Heart left ventricle (tissue), 16 donors: ENCODE results near the gene FAM187B. TPM values are rescaled to one million over a fixed set of nuclear protein-coding genes. Genes with fewer than 3 reads are reported as not detected.
A peak's percentile ranks its signal among the peaks of the same experiment; 100 is the strongest.

Experiments
- ATAC-seq, 4 donors: fragments of 200-7000 bp; cut with Tn5 transposase; one replicate each; pipeline ENCODE4 v1.9.1; 2020 to 2022; ENCODE audit warnings: moderate library complexity in 4 of 4, mild to moderate bottlenecking in 3 of 4, moderate number of reproducible peaks in 1 of 4
- DNase-seq, 5 donors: peaks; one replicate each; pipeline ENCODE4 v3.0.0-alpha.2; 2020
- H3K27ac ChIP-seq, 12 donors: fragments of 200-600 bp; sonication (generic) in 4 of 12; one replicate each; pipeline versions ENCODE4 v1.5.0 to v1.8.0; 2016 to 2022; ENCODE audit warnings: mild to moderate bottlenecking in 2 of 12
- H3K27me3 ChIP-seq, 9 donors: fragments of 200-600 bp; sonication (generic) in 2 of 9; one replicate each; pipeline versions ENCODE4 v1.5.1 to v1.8.0; 2016 to 2022; ENCODE audit warnings: mild to moderate bottlenecking in 3 of 9
- H3K36me3 ChIP-seq, 9 donors: fragments of 200-600 bp; sonication (generic) in 2 of 9; one replicate each; pipeline versions ENCODE4 v1.5.0 to v1.8.0; 2018 to 2022; ENCODE audit warnings: mild to moderate bottlenecking in 2 of 9
- H3K4me1 ChIP-seq, 12 donors: fragments of 200-600 bp; sonication (generic) in 4 of 12; one replicate each; pipeline versions ENCODE4 v1.5.0 to v1.8.0; 2016 to 2022; ENCODE audit warnings: mild to moderate bottlenecking in 3 of 12
- H3K4me3 ChIP-seq, 12 donors: fragments of 200-600 bp; sonication (generic) in 4 of 12; one replicate each; pipeline versions ENCODE4 v1.5.0 to v1.8.0; 2017 to 2022; ENCODE audit warnings: mild to moderate bottlenecking in 9 of 12, moderate library complexity in 4 of 12
- H3K9me3 ChIP-seq, 12 donors: fragments of 200-600 bp; sonication (generic) in 4 of 12; one replicate each; pipeline versions ENCODE4 v1.5.0 to v1.8.0; 2016 to 2022; ENCODE audit warnings: mild to moderate bottlenecking in 1 of 12
- CTCF ChIP-seq, 12 donors: fragments of 200-600 bp; sonication (generic) in 4 of 12; IDR thresholded peaks; one replicate each; pipeline versions ENCODE4 v1.5.0 to v1.8.0; 2018 to 2022; ENCODE audit warnings: antibody characterized with exemption in 12 of 12, mild to moderate bottlenecking in 5 of 12
- POLR2A ChIP-seq, 2 donors: fragments of 450-650 bp; IDR thresholded peaks; one replicate each; pipeline ENCODE4 v1.6.1; 2017; ENCODE audit warnings: antibody characterized with exemption in 2 of 2, mild to moderate bottlenecking in 2 of 2, moderate library complexity in 2 of 2
- WGBS, 4 donors: extraction: QIAGEN DNeasy Blood & Tissue Kit in 2 of 4; methylation state at CpG; one replicate each; pipeline versions ENCODE4 v1.1.5 to v1.1.7; 2013 to 2018; 5-methylcytosine and 5-hydroxymethylcytosine counted together
- intact Hi-C, 10 donors: fragments of 100-400 bp; cut with DNase I; formaldehyde crosslinking; loops; one replicate each; pipeline versions ENCODE4 v1.11.1 to v1.14.2; 2022
- polyA plus RNA-seq, 2 donors: library from polyadenylated mRNA; stranded (reverse); fragments of 200-250 nt; gene quantifications; one replicate each; pipeline ENCODE4 v1.2.3, GENCODE V29; 2013
- total RNA-seq, 9 donors: library from RNA; depleted of rRNA in 2 of 9; stranded (reverse); fragments of >200 nt in 2 of 9; fragmentation: NEBNext Ultra II Directional in 3 of 9; extraction: Animal tissue kit (Norgen Biotek cat#: 25700) in 3 of 9; gene quantifications; one replicate each; pipeline versions ENCODE4 v1.1.0 to v1.2.4, GENCODE V29; 2016 to 2023
- donor health status: ischemic (EF 13 %, LVEDD 7.1; RV severe dilation, severe dysfunction).
- donor health status: healthy with polysubstance abuse.
- donor health status: DM: no; HTN: yes; CAD: no.
- donor health status: DM: no; HTN: no; CAD: no.
- donor health status: ischemic (EF 25% LVEDD 6.9; RV normal size, moderate dysfunction).
- donor health status: ischemic (EF 25% LVEDD 5.7; RV mildly dilated, moderate dysfunction).
- donor health status: healthy.
- donor health status: DM: yes; HTN: yes; CAD: no.
- donor health status: ischemic (EF 35%, LVEDD 5.7; RV mildly dilated, moderate dysfunction).
- donor health status: nonischemic (EF 11% LVEDD 7.7; RV severe dilation, severe dysfunction).
- donor health status: DM: yes; HTN: yes; CAD: no.
- donor health status: PGD.
- donor health status: ischemic (EF 29% LVEDD 5.4; RV normal size, mild dysfunction).
- donor health status: nonischemic (EF 23%, LVEDD 6.1; RV moderate dilation, normal function).

The FAM187B gene
- total and polyA plus RNA-seq, 11 donors, result 0.06 TPM; not detected in 10

- H3K36me3 ChIP-seq, result peaks cover 0 to 7% (median 0%) of the 10 kb centered on the region in 9 donors
- WGBS, 4 donors, result 92 to 95% (median 92%) methylated on average over 30 to 34 of the region's 34 CpGs
- peaks cover 0 to 39% (median 11%) of the 10 kb centered on the region in 12 donors for H3K4me1 ChIP-seq
- DNase-seq, result peak in 1 of 5 donors; percentile 16
- peak overlapping the region in 2 of 12 donors; percentile 69 to 74 for H3K27ac ChIP-seq
- no peak for ATAC-seq
- intact Hi-C loops, result loop anchor here in 1 of 10 donors (10.0 kb wide), 1 partner anchor 95 kb away; the partner anchor contains the start of gene FXYD5
- H3K4me3 ChIP-seq, result peak overlapping the region in 8 of 12 donors; percentile 55 to 70 (median 60)
- H3K27me3 ChIP-seq, result peaks cover 12 to 30% (median 25%) of the 10 kb centered on the region in 9 donors
- TF ChIP-seq CTCF (IDR thresholded peaks at IDR 0.05), result no peak
- no peak for TF ChIP-seq POLR2A (IDR thresholded peaks at IDR 0.05)
- H3K9me3 ChIP-seq, result peaks cover 0 to 5% (median 0%) of the 10 kb centered on the region in 12 donors
These were observed 21.5 kb upstream of the FAM187B start for GRCh38 chr19:35249848-35250711.

- H3K4me3 ChIP-seq, result peak overlapping the region; percentile 34 to 70 (median 58)
- H3K9me3 ChIP-seq, result peaks cover 0 to 5% (median 0%) of the 10 kb centered on the region in 12 donors
- 8 to 13% (median 10%) methylated on average over 28 to 39 of the region's 39 CpGs for WGBS, 4 donors
- intact Hi-C loops, result loop anchor here in 1 of 10 donors (10.0 kb wide), 1 partner anchor 94 kb away; the partner anchor contains the start of gene FXYD5
- peaks cover 0 to 7% (median 0%) of the 10 kb centered on the region in 9 donors for H3K36me3 ChIP-seq
- peaks cover 12 to 30% (median 25%) of the 10 kb centered on the region in 9 donors for H3K27me3 ChIP-seq
- TF ChIP-seq CTCF (IDR thresholded peaks at IDR 0.05) (no peak), POLR2A (IDR thresholded peaks at IDR 0.05) (no peak)
- H3K27ac ChIP-seq, result peak overlapping the region in 9 of 12 donors; percentile 38 to 84 (median 69)
- DNase-seq (peak in 1 of 5 donors; percentile 20), ATAC-seq (no peak)
- peaks cover 0 to 35% (median 9%) of the 10 kb centered on the region in 12 donors for H3K4me1 ChIP-seq
These were observed 20.8 kb upstream of the FAM187B start for GRCh38 chr19:35249146-35249847.

- intact Hi-C loops, result loop anchor here in 1 of 10 donors (10.0 kb wide), 1 partner anchor 94 kb away; the partner anchor contains the start of gene FXYD5
- 0 to 2% (median 1%) methylated on average over 37 to 69 of the region's 69 CpGs for WGBS, 4 donors
- H3K4me1 ChIP-seq, result peaks cover 0 to 35% (median 7%) of the 10 kb centered on the region in 12 donors
- TF ChIP-seq CTCF (IDR thresholded peaks at IDR 0.05) (no peak), POLR2A (IDR thresholded peaks at IDR 0.05) (no peak)
- peaks cover 12 to 30% (median 25%) of the 10 kb centered on the region in 9 donors for H3K27me3 ChIP-seq
- peaks cover 0 to 5% (median 0%) of the 10 kb centered on the region in 12 donors for H3K9me3 ChIP-seq
- peak within 1 kb of the TSS; percentile 34 to 70 (median 58) for H3K4me3 ChIP-seq
- ATAC-seq, result peak; percentile 69 to 88 (median 84)
- peaks cover 0 to 7% (median 0%) of the 10 kb centered on the region in 9 donors for H3K36me3 ChIP-seq
- peak within 1 kb of the TSS; percentile 7 to 84 (median 64) for H3K27ac ChIP-seq
- peak in 2 of 5 donors; percentile 53 to 58 for DNase-seq
These were observed 20.0 kb upstream of the FAM187B start, which contains the start of gene LSR for GRCh38 chr19:35248310-35249145. Gene LSR (plus strand): TSS chr19:35249002. CDS start chr19:35249023, 21 bp downstream.
